CD4-positive, CD25-positive, alpha-beta regulatory T cell (primary cell): Measurements from ENCODE around the gene RAB3GAP1. TPM values are rescaled to one million over a fixed set of nuclear protein-coding genes. Genes with fewer than 3 reads are reported as not detected.

Experiments
- ATAC-seq, 2 donors: fragments of 150-1000 bp; cut with Tn5 transposase; one replicate each; pipeline ENCODE4 v1.10.0; 2021; ENCODE audit warnings: low read depth in 2 of 2, moderate number of reproducible peaks in 2 of 2, moderate library complexity in 1 of 2
- DNase-seq, 3 donors: peaks; one replicate each; pipeline versions ENCODE4 v3.0.0 to v3.0.0-alpha.2; 2012 to 2022; ENCODE audit warnings: mixed read lengths in 1 of 3
- H3K27ac ChIP-seq: one replicate; pipeline ENCODE4 v1.7.0; 2013; ENCODE audit warnings: mild to moderate bottlenecking, low read length; ENCODE audit not compliant: insufficient read depth, poor library complexity, severe bottlenecking
- H3K27me3 ChIP-seq: one replicate; pipeline ENCODE4 v1.7.0; 2013; ENCODE audit warnings: low read length; ENCODE audit not compliant: control insufficient read depth, insufficient read depth
- H3K36me3 ChIP-seq: one replicate; pipeline ENCODE4 v1.7.0; 2013; ENCODE audit warnings: mild to moderate bottlenecking, low read length, moderate library complexity; ENCODE audit not compliant: control insufficient read depth, insufficient read depth
- H3K4me1 ChIP-seq: 2 replicates; pipeline ENCODE4 v1.7.0; 2013; ENCODE audit warnings: mild to moderate bottlenecking, low read length; ENCODE audit not compliant: insufficient read depth, control insufficient read depth, poor library complexity, severe bottlenecking
- H3K4me3 ChIP-seq: one replicate; pipeline ENCODE4 v1.7.0; 2013; ENCODE audit warnings: low read depth, mild to moderate bottlenecking, low read length, moderate library complexity
- H3K9me3 ChIP-seq, 2 experiments: 1 replicate in 1 of 2; 2 replicates in 1 of 2; pipeline ENCODE4 v1.7.0; 2013; ENCODE audit warnings: low read length in 2 of 2, mild to moderate bottlenecking in 1 of 2, moderate library complexity in 1 of 2; ENCODE audit not compliant: control insufficient read depth in 2 of 2
- H3K27ac Mint-ChIP-seq, 3 donors: one replicate each; pipeline ENCODE4 v1.8.0; 2020 to 2022; ENCODE audit warnings: mild to moderate bottlenecking in 3 of 3, mixed read lengths in 3 of 3, moderate library complexity in 2 of 3
- H3K27me3 Mint-ChIP-seq: one replicate; pipeline ENCODE4 v1.8.0; 2022; ENCODE audit warnings: mild to moderate bottlenecking, mixed read lengths
- H3K36me3 Mint-ChIP-seq: one replicate; pipeline ENCODE4 v1.8.0; 2020; ENCODE audit warnings: mixed read lengths
- H3K4me1 Mint-ChIP-seq, 4 donors: one replicate each; pipeline ENCODE4 v1.8.0; 2020 to 2022; ENCODE audit warnings: mixed read lengths in 4 of 4, mild to moderate bottlenecking in 1 of 4
- H3K4me3 Mint-ChIP-seq, 4 donors: one replicate each; pipeline ENCODE4 v1.8.0; 2020 to 2022; ENCODE audit warnings: mild to moderate bottlenecking in 4 of 4, mixed read lengths in 4 of 4, moderate library complexity in 3 of 4
- H3K9me3 Mint-ChIP-seq, 7 donors: one replicate each; pipeline ENCODE4 v1.8.0; 2020 to 2022; ENCODE audit warnings: mixed read lengths in 7 of 7, mild to moderate bottlenecking in 3 of 7, moderate library complexity in 2 of 7
- polyA plus RNA-seq, 4 donors: library from polyadenylated mRNA; unstranded; fragments of 300-500 nt; fragmentation: Illumina TruSeq; gene quantifications; one replicate each; pipeline ENCODE4 v1.2.3, GENCODE V29; 2021
- total RNA-seq: library from RNA; stranded (reverse); gene quantifications from one replicate; pipeline ENCODE4 v1.2.3, GENCODE V29; 2022

Gene RAB3GAP1
- total and polyA plus RNA-seq, 5 donors from 2014 or later: 15.4 to 40.1 (median 19.7) TPM

DNA sequence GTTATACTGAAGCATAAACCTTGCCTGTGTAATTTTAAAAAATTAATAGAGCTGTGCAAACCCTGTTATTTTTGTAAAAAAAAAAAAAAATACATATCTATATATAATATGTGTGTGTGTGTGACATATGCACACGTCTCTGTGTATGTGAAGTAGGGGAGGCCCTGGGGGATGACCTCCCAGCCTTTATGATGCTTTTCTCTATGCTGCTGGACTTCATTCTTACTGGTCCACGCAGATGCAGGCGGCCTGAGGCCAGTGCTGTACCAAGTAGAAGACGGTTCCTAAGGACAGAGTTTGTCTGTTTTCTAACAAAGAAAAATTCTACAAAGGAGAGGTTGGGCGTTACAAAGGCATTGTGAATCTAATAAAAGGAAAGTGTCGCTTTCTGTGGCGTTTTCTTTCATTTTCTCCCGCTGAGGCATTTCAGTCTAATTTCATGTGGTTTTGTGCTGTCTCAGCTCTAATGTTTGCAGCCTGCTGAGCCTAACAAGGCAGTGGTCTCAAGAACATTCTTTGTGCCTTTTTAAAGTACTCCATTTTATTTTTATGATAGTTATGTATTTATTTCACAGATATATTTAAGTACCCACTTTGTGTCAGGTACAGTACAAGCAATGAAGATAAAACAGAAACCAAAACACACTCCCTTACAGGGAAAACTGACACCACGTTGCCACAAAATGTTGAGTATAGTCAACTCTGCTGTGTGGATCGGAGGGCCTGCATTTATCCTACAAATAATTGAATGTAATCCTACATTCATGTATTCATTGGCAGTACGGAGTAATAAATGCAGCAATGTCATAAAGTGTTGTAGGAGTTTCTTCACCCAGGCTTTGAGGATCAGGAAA is 118.0 kb downstream of the RAB3GAP1 start:
- Histone ChIP-seq H3K9me3 (no peaks in the 10 kb centered on the region), H3K4me1 (no peaks in the 10 kb centered on the region), H3K27ac (no peak overlapping the region), H3K36me3 (peaks cover 70% of the 10 kb centered on the region), H3K4me3 (peak overlapping the region; percentile 40), H3K27me3 (no peaks in the 10 kb centered on the region)
- H3K27me3 Mint-ChIP-seq: no peaks in the 10 kb centered on the region
- ATAC-seq (no peak), DNase-seq (peak in 1 of 3 donors; percentile 44)
- no peaks in the 10 kb centered on the region for H3K9me3 Mint-ChIP-seq
- peak overlapping the region in 2 of 3 donors; percentile 34 to 52 for H3K27ac Mint-ChIP-seq
- peaks cover 52% of the 10 kb centered on the region for H3K36me3 Mint-ChIP-seq
- H3K4me3 Mint-ChIP-seq: peak overlapping the region in 1 of 4 donors; percentile 46
- peaks cover 0 to 11% (median 6%) of the 10 kb centered on the region in 4 donors for H3K4me1 Mint-ChIP-seq

DNA sequence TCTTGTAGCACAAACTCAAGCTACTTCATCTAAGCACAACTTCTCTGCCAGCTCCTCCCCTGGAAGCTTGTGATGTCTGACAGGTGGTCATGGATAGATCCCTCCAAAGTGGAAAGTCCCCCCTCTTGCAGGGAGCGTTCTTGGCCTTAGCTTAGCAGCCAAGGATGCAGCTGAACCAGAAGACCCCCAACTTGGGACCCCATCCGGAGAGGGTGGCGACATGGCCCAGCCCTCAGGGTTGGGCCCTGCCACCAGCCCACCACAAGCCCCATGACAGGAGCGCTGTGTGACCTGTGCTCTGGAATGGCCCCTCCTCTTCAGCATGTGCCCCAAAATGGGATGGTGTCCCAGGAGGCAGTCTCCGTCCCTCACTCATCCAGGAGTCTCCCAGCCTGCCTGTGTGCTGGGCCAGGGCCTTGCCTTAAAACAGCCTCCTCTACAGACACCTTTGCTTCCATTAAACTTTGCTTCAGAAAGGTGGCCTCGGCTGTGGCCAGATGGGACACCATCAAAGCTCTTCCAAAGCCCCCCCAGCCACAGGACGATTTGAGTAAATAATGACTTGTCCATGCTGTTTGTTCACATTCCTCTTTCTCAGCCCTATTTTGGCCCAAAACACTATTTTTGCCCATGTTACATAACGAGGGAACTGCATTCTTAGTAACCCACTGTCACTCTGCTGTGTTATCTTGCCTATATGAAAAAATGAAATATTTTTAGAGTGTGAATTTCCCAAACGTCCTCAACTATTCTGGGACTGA is 122.1 kb downstream of the RAB3GAP1 start:
- DNase-seq: no peak
- no peak for ATAC-seq
- peaks cover 55% of the 10 kb centered on the region for H3K36me3 Mint-ChIP-seq
- H3K4me3 Mint-ChIP-seq: no peak overlapping the region
- Histone ChIP-seq H3K27me3 (no peaks in the 10 kb centered on the region), H3K4me1 (no peaks in the 10 kb centered on the region), H3K4me3 (no peak overlapping the region), H3K27ac (no peak overlapping the region), H3K9me3 (no peaks in the 10 kb centered on the region), H3K36me3 (peaks cover 49% of the 10 kb centered on the region)
- no peaks in the 10 kb centered on the region for H3K27me3 Mint-ChIP-seq
- no peak overlapping the region for H3K27ac Mint-ChIP-seq
- peaks cover 0 to 7% (median 3%) of the 10 kb centered on the region in 4 donors for H3K4me1 Mint-ChIP-seq
- peaks cover 0 to 4% (median 0%) of the 10 kb centered on the region in 7 donors for H3K9me3 Mint-ChIP-seq

DNA sequence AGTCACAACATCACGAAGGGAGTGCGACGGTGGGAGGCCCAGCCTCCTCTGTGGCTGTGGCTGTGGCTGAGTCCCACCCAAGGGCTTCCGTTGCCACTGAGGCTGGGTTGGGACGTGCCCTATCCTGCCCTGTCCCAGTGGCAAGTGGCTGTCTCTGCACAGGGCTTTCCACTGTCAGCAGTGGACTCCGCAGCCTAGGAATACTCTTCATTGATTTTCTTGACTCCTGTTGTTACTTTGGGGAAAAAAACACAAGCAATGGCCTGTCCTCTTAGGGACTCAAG is 122.7 kb downstream of the RAB3GAP1 start:
- Histone ChIP-seq H3K4me1 (no peaks in the 10 kb centered on the region), H3K27me3 (no peaks in the 10 kb centered on the region), H3K36me3 (peaks cover 44% of the 10 kb centered on the region), H3K9me3 (no peaks in the 10 kb centered on the region), H3K27ac (no peak overlapping the region), H3K4me3 (no peak overlapping the region)
- Mint-ChIP-seq H3K4me3 (no peak overlapping the region), H3K9me3 (peaks cover 0 to 4% (median 0%) of the 10 kb centered on the region in 7 donors), H3K27ac (no peak overlapping the region), H3K27me3 (no peaks in the 10 kb centered on the region), H3K36me3 (peaks cover 51% of the 10 kb centered on the region), H3K4me1 (peaks cover 2 to 7% (median 4%) of the 10 kb centered on the region in 4 donors)
- ATAC-seq (no peak), DNase-seq (no peak)

DNA sequence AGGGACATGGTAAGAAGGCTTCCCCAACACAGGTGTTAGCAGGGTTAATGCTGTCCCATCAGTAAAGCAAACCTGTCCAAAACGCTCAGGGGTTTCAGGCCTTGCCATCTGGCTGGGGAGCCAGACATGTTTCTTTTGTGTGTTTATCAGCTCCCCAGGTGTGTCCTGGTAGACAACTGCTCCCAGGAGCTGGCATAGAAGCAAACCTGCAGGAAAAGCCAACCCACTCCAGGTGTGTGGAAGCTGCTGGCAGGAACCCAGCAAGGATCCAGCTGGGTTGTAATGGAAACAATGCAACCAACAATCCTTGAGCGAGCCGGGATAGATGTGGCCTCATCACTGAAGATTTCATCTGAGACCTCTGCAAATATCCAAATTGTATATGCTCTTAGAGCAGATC is 123.1 kb downstream of the RAB3GAP1 start:
- no peaks in the 10 kb centered on the region for H3K4me1 ChIP-seq
- ATAC-seq: no peak
- H3K4me1 Mint-ChIP-seq: peaks cover 2 to 5% (median 3%) of the 10 kb centered on the region in 4 donors
- H3K9me3 Mint-ChIP-seq: peaks cover 0 to 4% (median 0%) of the 10 kb centered on the region in 7 donors
- H3K4me3 ChIP-seq: no peak overlapping the region
- H3K27ac Mint-ChIP-seq: no peak overlapping the region
- peaks cover 51% of the 10 kb centered on the region for H3K36me3 Mint-ChIP-seq
- no peak overlapping the region for H3K4me3 Mint-ChIP-seq
- H3K27me3 Mint-ChIP-seq: no peaks in the 10 kb centered on the region
- H3K9me3 ChIP-seq: no peaks in the 10 kb centered on the region
- no peak for DNase-seq
- H3K27ac ChIP-seq: no peak overlapping the region
- H3K27me3 ChIP-seq: no peaks in the 10 kb centered on the region
- H3K36me3 ChIP-seq: peaks cover 40% of the 10 kb centered on the region

DNA sequence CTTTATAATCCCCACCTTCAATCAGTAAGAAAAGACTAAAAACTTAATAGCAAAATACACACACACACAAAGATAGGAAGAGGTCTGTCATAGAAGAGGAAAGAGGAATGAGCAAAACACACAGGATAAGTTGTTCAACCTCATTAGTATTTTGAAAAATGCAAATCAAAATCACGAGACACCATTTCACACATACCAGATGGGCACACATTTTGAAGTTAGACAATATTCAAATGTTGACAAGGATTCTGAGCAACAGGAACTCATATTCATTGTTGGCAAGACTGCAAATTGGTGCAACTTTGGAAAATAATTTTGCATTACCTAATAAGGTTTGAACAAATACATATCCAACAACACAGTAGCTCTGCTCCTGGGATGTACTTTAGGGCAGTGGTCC is 127.6 kb downstream of the RAB3GAP1 start:
- Histone ChIP-seq H3K9me3 (no peaks in the 10 kb centered on the region), H3K27ac (no peak overlapping the region), H3K36me3 (peaks cover 14% of the 10 kb centered on the region), H3K4me3 (no peak overlapping the region), H3K27me3 (no peaks in the 10 kb centered on the region), H3K4me1 (no peaks in the 10 kb centered on the region)
- ATAC-seq (no peak), DNase-seq (no peak)
- peaks cover 0 to 4% (median 0%) of the 10 kb centered on the region in 7 donors for H3K9me3 Mint-ChIP-seq
- peaks cover 27% of the 10 kb centered on the region for H3K36me3 Mint-ChIP-seq
- H3K4me3 Mint-ChIP-seq: no peak overlapping the region
- H3K4me1 Mint-ChIP-seq: peaks cover 0 to 4% (median 0%) of the 10 kb centered on the region in 4 donors
- H3K27ac Mint-ChIP-seq: no peak overlapping the region
- no peaks in the 10 kb centered on the region for H3K27me3 Mint-ChIP-seq

DNA sequence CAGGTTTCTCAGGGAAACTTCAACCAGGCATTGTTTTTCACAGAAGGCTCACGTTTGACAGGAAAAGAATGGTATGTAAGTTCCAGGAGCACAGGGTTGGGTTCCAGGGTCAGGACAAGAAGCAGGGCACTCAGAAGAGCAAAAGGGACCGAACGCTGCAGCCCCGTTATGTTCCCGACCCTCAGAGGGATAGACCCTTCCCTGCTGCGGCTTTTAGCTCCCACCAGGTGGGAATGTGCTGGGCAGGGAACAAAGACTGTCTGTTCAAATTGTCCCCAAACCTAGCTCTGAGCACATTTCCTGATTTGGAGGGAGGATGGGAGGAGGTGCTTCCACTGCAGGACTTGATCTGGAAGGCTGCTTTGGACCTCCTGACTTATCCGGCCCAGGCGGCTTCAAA is 130.1 kb downstream of the RAB3GAP1 start:
- no peaks in the 10 kb centered on the region for H3K4me1 ChIP-seq
- no peaks in the 10 kb centered on the region for H3K27me3 ChIP-seq

DNA sequence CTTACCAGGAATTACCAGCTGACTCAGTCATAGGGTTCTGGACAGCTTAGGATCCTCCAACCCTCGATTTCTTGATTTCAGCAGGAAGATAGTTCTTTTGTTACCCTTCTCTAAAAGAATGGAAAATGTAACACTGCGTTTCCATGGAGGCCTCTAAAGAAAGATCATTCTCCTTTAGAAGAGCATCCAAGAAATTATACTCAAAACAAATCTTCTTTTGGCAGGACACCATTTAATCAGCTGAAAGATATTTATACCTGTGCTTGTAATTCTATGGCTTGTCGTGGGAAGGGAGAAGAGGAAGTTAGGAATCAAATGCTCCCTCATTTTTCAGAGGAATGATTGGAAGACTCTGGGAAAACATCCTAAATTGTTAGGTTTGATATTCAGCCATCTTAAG is 130.5 kb downstream of the RAB3GAP1 start:
- ATAC-seq (no peak), DNase-seq (no peak)
- Histone ChIP-seq H3K27me3 (no peaks in the 10 kb centered on the region), H3K27ac (no peak overlapping the region), H3K4me3 (no peak overlapping the region), H3K9me3 (no peaks in the 10 kb centered on the region), H3K4me1 (no peaks in the 10 kb centered on the region), H3K36me3 (no peaks in the 10 kb centered on the region)
- peaks cover 8% of the 10 kb centered on the region for H3K36me3 Mint-ChIP-seq
- no peaks in the 10 kb centered on the region for H3K27me3 Mint-ChIP-seq
- no peak overlapping the region for H3K27ac Mint-ChIP-seq
- H3K9me3 Mint-ChIP-seq: peaks cover 0 to 2% (median 0%) of the 10 kb centered on the region in 7 donors
- no peak overlapping the region for H3K4me3 Mint-ChIP-seq
- peaks cover 0 to 4% (median 0%) of the 10 kb centered on the region in 4 donors for H3K4me1 Mint-ChIP-seq

More for the DNA sequence above, 130.1 kb downstream of the RAB3GAP1 start:
- peaks cover 0 to 2% (median 0%) of the 10 kb centered on the region in 7 donors for H3K9me3 Mint-ChIP-seq
- ATAC-seq (no peak), DNase-seq (no peak)
- H3K27ac Mint-ChIP-seq: no peak overlapping the region
- peaks cover 10% of the 10 kb centered on the region for H3K36me3 Mint-ChIP-seq
- Histone ChIP-seq H3K27ac (no peak overlapping the region), H3K9me3 (no peaks in the 10 kb centered on the region), H3K4me3 (no peak overlapping the region), H3K36me3 (no peaks in the 10 kb centered on the region)
- peaks cover 0 to 4% (median 0%) of the 10 kb centered on the region in 4 donors for H3K4me1 Mint-ChIP-seq
- no peak overlapping the region for H3K4me3 Mint-ChIP-seq
- no peaks in the 10 kb centered on the region for H3K27me3 Mint-ChIP-seq
